Suprapubic skin (tissue), 3 donors: ENCODE data around the gene IL19.

ENCODE experiments used
- CTCF ChIP-seq, 2 donors: fragments of 200-600 bp in 1 of 2; fragments of 450-650 bp in 1 of 2; sonication (generic) in 1 of 2; IDR thresholded peaks; one replicate each; pipeline ENCODE4 v1.5.1; 2016 to 2019; ENCODE audit warnings: antibody characterized with exemption in 2 of 2, mild to moderate bottlenecking in 1 of 2, moderate library complexity in 1 of 2
- POLR2A ChIP-seq, 2 donors: fragments of 450-650 bp; IDR thresholded peaks; one replicate each; pipeline ENCODE4 v1.6.1; 2017; ENCODE audit warnings: antibody characterized with exemption in 2 of 2, mild to moderate bottlenecking in 2 of 2, moderate library complexity in 2 of 2

GRCh38 chr1:206833106-206833680 is 62.6 kb downstream of the IL19 start:
- TF ChIP-seq CTCF (IDR thresholded peaks at IDR 0.05) (no peak), POLR2A (IDR thresholded peaks at IDR 0.05) (no peak)
